Stimulated activated CD4-positive, alpha-beta T cell treated with anti-CD3 and anti-CD28 coated beads, Interleukin-15, amount 100 ng/mL, for 1 hour (primary cell): ENCODE measurements around the gene HIVEP1.
A peak's percentile ranks its signal among the peaks of the same experiment; 100 is the strongest.

Experiments used
- DNase-seq, 2 donors: peaks; one replicate each; pipeline ENCODE4 v3.0.0-alpha.2; 2020; ENCODE audit warnings: low read depth in 1 of 2, low spot score in 1 of 2

Gene HIVEP1

DNA sequence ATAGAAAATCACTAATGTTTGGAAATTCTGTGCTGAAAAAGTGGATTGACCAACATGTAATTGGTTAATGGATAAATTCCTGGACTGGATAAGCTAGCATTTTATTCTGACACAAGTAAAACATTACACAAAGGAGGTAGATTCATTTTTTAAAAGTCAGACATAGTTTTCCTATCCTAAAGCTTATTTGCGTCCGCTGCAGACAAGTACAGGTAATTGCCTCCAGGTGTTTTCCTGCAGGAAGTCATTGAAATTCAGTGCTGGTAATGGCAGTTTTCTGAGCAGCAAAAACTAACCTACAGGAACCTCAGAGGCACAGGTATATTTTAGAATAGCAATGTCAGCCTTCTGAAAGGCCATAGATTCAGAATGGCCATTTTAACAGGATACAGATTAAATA lies 20.0 kb upstream of the HIVEP1 start:
- DNase-seq, result no peak

DNA sequence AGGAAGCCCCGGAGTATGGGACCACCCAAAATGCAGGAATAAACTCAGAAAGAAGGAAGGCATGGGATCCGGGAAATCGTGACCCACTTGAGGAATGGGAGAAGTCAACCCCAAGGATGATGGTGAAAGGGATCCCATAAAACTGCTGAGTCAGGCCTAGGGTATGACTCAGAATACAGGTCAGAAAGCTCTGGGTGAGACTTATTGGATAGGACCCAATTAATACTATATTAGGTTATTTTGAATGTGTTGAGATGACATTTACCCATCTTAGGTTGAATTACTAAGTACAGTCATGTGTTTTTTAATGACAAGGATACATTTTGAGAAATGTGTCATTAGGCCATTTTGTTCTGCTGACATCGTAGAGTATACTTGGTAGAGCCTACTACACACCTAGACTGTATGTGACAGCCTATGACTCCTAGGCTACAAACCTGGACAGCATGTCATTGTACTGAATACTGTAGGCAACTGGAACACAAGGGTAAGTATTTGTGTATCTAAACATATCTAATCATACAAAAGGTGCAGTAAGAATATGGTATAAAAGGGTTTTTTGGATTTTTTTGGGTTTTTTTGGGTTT lies 17.1 kb upstream of the HIVEP1 start:
- no peak for DNase-seq

DNA sequence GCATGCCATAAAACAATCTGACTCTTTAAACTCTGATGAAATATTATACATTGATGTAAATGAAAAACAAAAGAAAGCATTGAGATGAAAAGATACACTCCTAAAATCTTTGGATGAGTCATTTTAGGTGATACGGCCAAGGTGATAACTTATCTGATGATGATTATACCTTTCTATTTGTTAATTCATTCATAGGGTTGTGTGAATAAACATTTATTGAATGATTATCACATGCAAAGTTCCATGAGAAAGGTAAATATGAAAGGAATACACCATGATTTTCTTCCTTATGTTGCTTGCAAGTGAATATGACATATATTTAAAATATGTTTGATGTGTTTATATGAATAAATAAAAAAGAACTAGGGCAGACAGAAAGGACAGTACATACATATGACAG lies 15.4 kb upstream of the HIVEP1 start:
- no peak for DNase-seq

DNA sequence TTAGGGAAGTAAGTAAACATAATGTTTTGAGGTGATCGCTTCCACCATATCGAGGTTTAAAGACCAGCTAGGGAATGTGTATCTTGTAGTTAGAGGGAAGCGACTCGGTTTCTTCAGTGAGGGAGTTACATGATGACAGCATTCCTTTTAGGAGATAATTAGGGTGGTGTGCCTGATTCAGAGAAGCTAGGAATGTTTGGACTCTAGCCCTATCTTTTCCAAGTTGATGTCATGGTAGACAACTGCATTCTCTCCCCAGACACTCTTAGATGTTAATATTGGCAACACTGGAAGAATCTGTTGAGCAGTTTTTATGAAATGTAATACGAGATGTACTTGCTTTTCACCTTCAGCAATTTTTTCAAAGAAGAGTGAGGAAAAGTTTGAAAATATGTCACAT lies 12.9 kb upstream of the HIVEP1 start:
- no peak for DNase-seq

DNA sequence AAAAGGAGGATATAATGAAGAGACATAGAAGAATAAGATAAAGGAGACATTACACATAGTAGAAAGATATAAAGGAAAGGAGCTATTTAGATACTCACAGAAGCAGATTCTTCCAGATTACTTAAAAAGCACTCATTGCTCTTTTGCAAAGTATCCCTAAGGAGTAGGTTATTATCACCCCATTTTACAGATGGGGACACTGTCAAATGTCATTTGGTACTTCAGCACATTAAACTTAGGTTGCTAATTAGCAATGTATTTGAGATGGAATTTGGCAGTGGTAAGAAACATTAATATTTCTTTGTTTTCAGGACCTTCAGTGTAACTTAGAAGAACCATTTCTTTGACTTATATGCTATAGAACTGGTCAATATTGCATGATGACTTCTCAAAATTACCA lies 11.9 kb upstream of the HIVEP1 start:
- no peak for DNase-seq

DNA sequence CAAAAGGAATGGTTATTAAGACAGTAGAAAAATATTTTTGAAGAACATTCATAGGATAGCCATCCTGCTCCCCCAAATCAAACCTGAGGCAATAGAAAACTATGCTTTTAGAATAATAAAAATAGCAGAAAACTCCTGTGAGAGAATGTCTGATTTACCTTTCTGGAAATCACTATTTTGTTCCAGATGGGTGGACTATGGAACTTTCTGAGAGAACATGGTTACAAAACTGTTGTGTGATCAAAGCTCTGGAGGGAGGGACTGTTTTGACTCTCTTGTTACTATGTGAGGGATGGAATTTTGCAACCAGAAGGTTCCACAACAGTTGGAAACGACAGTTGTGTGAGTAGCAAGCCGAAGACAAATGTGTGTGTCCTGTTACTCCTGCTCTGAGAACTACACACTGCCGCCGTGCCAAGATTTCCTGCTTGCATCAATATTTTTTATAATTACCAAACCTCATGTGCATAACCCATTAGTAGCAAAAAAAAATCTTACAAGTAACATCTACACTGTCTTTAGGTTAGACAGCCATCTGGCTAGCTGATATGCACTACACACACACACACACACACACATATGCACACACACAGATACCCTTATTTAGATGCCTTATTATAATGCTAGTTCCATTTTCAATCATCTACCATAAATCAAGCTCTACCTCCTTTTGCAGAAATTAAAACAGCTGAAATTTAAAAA lies 11.0 kb upstream of the HIVEP1 start:
- DNase-seq, result no peak

DNA sequence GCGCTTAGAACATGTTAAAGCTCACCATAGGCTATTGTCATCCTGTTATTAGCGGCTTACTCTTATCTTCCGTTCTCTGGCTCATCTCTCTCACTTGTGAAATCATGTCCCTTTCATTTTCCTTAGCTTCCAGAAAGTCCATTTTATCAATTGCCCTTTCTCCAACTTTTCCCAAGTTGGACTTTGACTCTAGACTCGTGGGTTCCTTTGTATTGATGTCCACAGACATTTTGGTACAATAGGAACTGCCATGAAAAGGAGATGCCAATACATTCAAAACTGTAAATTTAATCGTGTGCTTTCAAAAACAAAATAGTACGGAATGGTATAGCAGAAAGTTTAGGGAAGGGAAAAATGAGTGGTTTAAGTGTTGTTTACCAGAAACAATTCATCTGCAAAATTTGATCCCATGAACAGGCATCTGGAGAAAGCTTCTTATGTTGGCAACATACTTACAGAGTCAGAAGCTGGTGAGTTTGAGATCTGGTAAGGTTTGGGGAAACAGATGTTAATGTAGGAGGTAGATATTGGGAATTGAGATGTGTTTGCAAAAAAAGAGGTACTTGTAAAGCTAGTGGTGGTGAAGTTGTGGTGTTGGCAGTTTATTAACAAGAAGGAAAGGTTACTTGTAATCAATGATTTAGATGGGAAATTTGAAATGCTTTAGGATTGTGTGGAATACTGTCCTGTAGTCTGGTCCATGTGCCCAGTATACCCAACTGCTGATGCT lies 10.2 kb upstream of the HIVEP1 start:
- no peak for DNase-seq

DNA sequence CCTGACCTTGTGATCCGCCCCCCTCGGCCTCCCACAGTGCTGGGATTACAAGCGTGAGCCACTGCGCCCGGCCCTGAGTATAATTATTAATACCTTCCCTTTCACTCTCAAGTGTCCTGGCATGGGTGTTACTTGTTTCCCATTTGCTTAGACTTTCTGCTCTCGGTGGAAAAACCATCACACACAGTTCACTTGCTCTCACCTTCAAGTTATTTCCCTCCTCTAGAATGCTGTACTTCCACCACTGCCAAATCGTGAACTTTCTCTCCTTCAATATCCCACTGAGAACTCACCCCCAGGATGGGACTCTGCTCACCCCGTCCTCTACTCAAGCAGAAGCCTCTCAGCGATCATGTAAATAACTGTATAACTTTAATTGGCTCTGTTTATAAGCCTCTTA lies 4.6 kb upstream of the HIVEP1 start:
- DNase-seq, result no peak

DNA sequence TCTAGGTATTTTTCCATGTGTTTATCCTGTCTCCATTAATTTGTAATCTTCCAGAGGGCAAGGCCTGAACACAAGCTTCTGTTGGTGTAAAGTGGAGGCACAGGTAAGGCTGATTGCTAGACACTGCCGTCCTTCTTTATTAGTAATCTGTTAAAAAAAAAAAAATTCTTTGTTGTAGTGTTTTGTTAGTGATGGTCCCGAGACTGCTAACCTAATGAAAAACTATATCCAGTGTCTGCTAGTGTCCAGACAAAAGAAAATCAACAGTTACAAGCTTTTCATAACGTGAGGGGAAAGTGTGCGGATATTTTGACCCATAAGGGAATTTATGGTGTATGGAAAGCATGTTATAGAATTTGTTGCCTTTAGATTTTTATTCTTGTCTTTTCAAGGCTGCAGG lies 4.2 kb upstream of the HIVEP1 start:
- no peak for DNase-seq

DNA sequence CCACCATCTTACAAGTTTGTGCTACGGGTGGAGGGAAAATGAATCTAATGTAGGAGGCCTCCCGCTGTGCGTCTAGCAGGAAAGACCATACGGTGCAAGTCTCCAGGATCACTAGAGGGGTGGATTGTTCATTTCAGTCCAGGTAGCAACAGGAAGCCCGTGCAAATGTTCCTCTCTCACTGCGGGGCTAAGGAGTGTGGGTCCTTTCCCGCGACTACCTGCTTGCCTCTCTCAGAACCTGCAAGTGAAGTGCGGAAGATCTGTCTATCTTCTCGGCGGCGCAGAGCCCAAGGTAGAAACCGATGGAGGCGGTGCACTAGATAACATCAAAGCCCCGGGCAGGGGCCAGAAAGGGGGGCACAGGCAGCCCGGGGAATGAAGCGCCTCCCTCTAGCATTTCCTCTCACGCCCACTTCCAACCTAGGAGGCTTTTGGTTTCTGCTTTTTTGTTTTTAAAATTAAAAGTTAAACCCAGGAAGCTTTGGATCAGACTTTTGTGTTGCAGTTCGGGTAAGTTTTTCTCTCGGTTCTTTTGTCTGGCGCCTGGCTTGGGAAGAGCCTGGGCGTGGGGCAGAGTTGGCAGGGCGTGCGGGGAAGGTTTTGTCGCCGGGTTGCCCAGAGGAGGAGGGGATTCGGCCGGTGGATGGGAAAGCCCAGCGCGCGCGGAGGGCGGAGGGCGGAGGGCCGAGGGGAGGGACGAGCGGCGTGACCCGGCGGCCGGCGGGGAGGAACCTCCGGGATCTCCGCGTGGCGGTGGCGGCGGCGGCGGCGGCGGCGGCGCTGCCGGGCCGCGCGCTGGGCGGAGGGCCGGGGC lies 3.5 kb upstream of the HIVEP1 start:
- DNase-seq, result peak; percentile 67 to 70

DNA sequence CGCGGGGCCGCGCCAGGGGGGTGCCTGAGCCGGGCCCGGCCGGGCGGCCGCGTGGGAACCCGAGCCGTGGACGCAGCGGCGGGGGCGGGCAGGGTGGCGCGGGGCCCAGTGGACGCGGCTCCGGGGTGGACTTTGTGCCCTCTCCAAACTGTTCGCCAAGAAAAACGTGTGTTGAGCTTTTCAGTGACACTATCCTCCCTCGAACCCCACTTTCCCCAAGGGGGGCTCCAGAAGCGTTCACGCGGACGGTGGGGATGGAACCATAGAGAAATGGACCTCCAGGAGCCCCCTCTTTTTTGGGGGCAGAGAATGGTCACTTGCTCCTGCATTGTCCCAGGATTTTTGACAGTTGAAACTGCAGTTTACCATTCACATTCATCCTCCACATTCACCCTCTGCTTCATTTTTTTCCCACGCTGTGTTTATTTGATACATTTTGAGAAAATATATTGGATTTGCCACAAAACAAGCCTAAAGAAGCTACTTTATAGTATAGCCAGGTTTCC lies 2.9 kb upstream of the HIVEP1 start:
- DNase-seq, result no peak

DNA sequence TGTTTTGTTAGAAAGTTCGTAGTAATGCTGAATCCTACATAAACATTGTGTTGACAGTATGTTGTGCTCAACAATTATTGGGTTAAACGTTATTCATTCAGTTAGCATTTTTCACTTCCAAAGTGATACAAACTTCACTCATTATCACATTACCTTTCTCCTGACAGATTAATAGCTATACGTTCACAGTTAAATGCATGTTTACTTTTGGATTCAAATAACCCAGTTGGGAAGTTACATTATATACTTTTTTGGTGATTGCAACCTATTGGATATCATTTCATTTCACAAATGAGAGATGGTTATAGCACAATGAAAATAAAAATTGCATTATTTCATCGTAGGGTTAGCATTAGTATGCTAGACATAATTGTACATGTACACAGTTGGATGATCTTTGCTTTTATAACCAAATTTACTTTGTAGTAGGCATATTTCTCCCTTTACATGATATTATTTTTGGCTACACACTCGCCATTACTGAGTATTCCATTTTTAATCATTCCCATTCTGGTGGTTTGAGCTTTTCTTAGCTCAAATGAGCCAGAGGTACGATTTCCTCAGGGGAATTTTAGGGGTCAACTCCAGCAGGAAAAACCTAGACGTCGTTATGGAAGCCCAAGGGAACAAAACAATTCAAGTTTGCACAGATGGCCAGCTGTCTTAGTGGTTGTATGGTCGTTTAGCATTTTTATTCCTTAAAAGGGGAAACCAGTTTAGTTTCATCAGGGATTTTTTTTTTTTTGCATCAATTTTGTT lies 2.1 kb upstream of the HIVEP1 start:
- no peak for DNase-seq

DNA sequence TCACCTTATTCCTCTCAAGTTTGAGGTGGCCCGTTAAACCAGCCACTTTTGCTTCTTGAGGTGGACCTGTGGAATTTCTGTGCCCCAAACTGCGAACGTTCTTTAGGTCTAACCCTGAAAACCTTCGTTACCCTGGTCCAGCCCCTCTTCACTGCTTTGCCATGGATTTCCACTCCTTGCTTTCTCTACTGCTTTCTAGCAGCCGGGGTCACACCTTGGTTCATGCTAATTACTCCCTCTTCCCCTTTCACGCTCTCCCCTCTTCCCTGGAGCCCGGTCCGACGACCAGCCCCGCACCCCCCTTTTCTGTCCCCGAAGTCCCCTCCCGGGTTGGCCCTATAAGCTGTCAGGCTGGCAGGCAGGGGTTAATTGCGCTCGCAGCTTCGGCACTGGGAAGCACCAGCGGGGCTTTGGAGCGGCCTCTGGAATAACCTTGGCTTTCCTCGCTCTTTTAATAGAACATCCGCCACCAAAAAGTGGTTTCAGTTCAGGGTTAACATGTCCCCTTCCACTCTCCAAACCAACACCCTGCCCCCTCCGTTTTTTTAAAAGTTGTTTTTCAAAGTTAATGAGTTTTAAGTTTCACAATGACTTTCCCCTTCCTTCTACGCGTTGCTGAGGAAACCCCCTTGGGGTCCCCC lies 1.4 kb upstream of the HIVEP1 start:
- peak in 1 of 2 donors; percentile 20 for DNase-seq

DNA sequence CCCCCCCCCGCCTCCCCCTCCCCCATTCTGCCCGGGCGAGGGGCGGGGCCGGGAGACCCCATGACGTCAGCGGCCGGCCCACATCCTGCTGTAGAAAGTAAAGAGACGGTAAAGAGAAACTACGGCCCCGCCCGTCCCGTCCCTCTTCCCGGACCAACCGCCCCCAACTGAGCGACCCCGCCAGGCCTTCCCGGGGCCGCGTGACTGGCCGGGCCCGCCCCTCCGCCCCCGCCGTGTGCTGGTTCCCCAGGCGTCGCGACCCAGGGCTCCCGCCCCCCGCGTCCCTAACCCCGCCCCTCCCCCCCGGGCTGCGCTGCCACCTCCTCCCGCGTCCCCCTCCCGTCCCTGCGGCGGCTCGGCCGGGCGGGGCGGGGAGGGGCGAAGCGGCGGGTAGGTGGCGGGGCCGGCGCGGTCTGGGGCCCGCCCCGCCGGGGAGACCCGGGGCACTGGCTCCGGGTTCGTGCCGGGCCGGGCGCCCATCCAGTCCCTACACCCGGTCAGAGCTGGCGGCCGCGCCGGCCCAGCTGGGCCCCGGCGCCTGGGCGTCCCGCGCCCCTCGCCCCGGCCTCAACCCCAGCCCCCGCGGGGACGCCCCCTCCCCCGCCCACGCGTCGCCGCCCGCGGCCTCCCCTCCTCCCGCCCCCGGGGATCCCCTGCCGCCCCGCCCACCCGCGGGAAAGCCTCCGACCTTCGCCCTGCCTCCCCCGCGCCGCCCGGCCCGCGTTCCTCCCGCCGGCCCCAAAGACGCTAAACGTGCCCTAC lies 655 bp upstream of the HIVEP1 start:
- peak; percentile 93 to 96 for DNase-seq

DNA sequence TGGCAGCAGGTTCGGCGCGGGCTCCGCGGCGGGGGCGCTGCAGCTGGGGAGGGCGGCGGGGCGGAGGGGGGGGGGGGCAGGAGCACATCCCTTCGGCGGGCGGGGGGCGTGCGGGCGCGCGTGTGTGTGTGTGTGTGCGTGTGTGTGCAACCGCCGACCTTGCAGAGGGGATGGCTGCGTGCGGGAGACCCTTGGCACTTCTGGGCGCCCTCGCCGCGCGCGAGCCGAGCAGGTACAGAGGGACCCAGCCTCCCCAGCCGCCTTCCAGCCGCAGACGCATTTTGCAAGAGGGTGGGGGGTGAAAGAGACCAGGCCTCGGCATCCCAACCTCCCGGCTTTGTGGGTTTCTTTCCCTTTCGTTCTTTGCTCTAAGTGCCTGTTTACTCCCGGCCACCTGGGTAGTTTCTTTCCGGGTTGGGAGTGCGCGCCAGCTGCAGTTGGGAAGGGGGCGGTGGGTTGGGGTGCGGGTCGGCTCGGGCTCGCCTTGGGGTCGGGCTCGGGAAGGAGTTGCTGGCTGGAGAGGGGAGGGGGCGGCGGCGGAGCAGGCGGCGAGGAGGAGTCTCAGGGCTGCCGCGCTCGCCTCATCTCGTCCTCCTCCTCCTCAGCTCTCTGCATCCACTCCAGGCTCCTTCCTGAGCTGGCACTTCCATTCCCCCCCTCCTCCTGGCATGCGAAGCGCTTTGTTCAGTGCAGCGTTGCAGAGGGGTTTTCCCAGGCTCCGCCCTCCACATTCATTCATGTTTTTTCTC lies 620 bp downstream of the HIVEP1 start:
- DNase-seq, result peak; percentile 34 to 60

DNA sequence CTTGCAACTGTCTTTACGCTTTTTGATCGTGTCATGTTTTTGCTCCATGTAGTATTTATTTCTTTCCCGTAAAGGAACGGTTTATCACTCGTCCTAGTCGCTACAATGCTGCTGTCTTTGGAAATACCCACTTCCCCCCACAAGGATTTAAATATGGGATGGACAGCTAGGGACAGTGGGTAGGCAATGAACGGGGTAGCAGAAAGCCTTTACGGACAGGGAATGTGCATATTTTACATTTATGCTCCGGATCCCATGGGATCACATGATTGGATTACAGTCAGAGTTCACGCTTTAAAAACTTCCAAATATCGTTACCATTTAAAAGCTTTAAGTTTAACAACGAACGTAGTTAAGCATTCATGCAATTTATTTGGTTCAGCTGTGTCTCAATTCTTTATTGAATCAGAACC lies 1.2 kb downstream of the HIVEP1 start:
- DNase-seq, result no peak

DNA sequence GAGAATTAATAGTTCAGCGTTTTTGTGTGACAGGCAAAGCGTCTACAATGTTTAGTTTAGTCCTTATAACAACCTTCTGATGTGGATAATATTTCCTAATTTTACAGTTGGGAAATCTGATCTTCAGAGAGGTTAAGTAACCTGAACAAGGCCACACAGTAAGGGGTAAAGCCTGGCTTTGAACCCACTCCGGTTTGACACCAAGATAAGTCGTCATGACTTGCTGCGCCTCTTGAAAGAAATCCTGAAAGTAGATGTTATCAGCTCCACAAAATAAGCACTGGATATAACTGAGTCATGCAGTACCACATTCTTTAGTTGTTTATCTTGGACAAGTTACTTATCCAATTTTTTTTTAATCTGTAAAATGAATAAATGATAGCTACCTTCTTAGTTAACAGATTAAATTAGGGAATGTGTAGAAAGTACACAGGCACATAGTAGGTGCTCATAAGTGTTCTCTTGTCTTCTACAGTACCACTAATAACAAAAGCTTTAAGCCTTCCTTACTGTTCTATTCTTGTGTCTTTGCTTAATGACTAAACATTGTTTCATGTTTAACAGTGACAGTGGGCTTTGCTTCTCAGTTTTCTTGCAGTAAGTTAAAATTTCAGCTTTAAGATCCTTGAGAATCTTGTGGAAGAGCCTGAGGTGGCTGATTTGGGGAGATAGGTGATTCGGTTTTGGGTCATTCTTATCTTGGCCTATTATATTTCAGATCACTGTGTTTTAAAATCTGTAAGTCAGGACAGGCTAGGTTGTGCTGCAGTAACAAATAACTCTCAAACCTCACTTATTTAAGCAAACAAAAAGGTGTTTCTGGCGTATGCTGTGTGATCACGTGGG lies 2.1 kb downstream of the HIVEP1 start:
- no peak for DNase-seq

DNA sequence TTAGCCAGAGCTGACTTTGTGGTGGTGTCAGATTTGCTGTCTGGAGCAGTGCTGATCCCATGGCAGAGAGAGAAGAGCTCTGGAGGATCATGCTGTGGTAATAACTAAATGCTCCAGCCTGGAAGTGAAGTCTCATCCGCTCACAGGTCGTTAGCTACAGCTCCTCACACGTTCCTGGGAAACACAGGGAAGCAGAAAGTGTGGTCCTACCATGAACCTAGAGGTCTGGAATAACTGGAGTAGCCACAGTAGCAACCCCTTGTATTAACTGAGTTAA lies 2.7 kb downstream of the HIVEP1 start:
- DNase-seq, result no peak
